ENCODE measurements around the gene ABCA3.

The ABCA3 gene

DNA sequence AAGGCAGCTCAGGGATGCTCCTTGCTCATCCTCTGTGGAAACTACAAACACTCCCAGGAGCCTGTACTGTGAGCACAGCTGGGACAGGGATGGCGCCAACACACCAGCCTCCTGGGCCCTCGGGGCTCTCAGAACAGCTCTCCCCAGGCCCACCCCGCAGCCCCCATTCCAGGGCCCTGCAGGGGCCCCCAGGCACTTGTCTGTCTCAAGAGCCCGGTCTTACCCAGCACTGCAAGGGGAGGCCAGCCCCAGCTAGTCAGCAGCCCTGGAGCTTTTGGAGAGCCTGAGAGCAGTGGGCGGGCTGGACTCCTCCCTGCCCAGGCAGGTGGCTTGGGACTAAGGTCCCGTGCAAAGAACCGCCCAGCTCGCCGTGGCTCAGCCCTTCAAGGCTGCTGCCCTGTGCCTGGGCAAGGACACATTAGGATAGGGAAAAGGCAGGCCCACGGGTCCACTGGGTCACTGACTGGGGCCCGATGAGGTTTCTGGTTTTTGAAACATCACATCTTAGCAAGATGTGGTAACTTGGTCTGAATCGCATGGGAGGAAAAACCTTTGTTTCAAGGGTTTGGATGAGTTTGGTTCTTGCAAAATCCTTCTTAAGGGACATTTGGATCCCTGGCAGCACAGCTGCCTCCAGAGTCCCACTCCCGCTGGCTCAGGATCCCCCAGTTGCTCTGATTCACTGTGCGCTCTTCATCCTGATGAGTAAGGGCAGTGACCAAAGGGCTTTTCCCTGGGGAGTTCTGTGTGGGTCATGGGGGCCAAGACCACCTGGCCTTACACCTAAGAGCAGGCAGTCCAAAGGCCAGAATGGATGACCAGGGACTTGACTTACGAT lies 101.5 kb downstream of the ABCA3 start:
- no peak for TF ChIP-seq POLR2A (IDR thresholded peaks at IDR 0.05; ENCODE audit: low read depth, low read length)
- no peak for DNase-seq (ENCODE audit: insufficient read length, low spot score)
- FAIRE-seq, result no peak

- TF ChIP-seq POLR2A (IDR thresholded peaks at IDR 0.05; ENCODE audit: low read depth, low read length), result no peak
- no peak for DNase-seq (ENCODE audit: insufficient read length, low spot score)
- no peak for FAIRE-seq
Observed at GRCh38 chr16:2238150-2238837, 102.2 kb downstream of the ABCA3 start.

- no peak for FAIRE-seq
- DNase-seq (ENCODE audit: insufficient read length, low spot score), result no peak
- TF ChIP-seq POLR2A (IDR thresholded peaks at IDR 0.05; ENCODE audit: low read depth, low read length), result no peak
Observed at GRCh38 chr16:2237493-2238149, 102.9 kb downstream of the ABCA3 start.

GRCh38 chr16:2237102-2237482 lies 103.4 kb downstream of the ABCA3 start:
- no peak for FAIRE-seq
- no peak for TF ChIP-seq POLR2A (IDR thresholded peaks at IDR 0.05; ENCODE audit: low read depth, low read length)
- no peak for DNase-seq (ENCODE audit: insufficient read length, low spot score)

- DNase-seq (ENCODE audit: insufficient read length, low spot score), result no peak
- no peak for TF ChIP-seq POLR2A (IDR thresholded peaks at IDR 0.05; ENCODE audit: low read depth, low read length)
- FAIRE-seq, result no peak
Observed at GRCh38 chr16:2236337-2237101, 104.0 kb downstream of the ABCA3 start, which contains the start of gene DNASE1L2. Gene DNASE1L2 (plus strand): TSS chr16:2236444. CDS start chr16:2236817, 373 bp downstream.

DNA sequence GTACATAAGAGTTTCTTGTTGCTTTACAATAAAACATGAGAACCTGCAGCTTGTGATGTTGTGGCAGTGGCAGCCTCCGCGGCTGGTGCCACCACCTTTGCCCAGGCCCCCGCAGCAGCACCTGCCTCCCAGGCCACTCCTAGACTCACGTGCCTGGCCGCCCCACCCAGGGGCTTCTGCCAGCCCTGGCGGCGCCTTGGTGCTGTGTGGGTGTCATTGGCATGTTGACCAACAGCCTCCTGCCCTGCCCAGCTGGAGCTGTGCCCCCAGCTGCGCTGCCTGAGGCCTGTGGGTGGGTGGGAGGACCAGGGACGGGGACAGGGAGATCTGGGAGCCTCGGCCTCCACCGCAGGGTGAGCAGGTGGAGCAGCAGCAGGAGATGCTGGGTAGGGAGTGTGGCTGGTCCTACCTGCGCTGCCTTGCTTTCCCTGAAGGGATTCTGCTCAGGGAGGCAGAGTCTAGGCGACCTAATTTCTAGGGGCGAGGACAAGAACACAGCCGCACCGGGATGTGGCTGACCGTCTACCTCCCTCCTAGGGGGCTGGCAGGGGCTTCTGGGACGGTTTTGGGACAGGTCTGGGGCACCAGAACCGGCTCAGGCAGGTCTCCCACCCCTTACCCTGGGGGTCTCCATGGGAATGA lies 104.7 kb downstream of the ABCA3 start:
- no peak for TF ChIP-seq POLR2A (IDR thresholded peaks at IDR 0.05; ENCODE audit: low read depth, low read length)
- DNase-seq (ENCODE audit: insufficient read length, low spot score) (no peak), FAIRE-seq (no peak)

- DNase-seq (ENCODE audit: insufficient read length, low spot score) (no peak), FAIRE-seq (no peak)
- TF ChIP-seq POLR2A (IDR thresholded peaks at IDR 0.05; ENCODE audit: low read depth, low read length), result no peak
Observed at GRCh38 chr16:2235234-2235651, 105.3 kb downstream of the ABCA3 start.

GRCh38 chr16:2234813-2235170 lies 105.7 kb downstream of the ABCA3 start:
- no peak for FAIRE-seq
- no peak for DNase-seq (ENCODE audit: insufficient read length, low spot score)
- TF ChIP-seq POLR2A (IDR thresholded peaks at IDR 0.05; ENCODE audit: low read depth, low read length), result no peak

- no peak for DNase-seq (ENCODE audit: insufficient read length, low spot score)
- TF ChIP-seq POLR2A (IDR thresholded peaks at IDR 0.05; ENCODE audit: low read depth, low read length), result no peak
Observed at GRCh38 chr16:2233872-2234812, 106.4 kb downstream of the ABCA3 start.

DNA sequence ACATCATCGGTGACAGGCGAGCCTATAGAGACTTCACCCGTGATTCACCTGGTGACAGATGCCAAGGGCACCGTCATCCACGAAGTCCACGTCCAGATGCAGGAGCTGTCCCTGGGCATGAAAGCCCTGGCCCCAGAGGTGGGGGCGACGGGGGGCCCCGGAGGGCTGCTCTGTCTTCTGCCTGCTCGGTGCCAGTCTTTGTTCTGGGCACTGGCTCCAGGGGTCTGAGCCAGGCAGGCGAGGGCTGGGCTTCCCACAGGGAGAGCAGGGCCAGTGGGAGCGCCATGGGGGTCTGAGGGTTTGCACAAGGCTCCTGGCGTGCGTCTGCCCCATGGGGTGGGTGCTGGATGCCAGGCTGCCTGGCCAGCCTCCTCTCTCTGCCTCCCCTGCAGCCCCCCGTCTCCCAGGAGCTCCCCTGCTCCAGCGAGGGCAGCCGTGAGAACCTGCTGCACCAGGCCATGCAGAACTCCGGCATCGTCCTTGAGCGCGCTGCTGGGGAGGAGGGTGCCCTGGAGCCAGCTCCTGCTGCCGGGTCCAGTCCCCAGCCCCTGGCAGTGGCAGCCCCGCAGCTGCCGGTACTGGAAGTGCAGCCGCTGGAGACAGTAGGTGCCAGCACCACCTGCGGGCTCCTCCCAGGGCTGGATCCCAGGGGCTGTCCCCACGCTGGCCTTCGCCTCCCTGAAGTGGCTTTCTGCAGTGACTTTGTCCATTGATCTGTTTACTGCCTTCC lies 107.3 kb downstream of the ABCA3 start:
- DNase-seq (ENCODE audit: insufficient read length, low spot score), result no peak
- no peak for TF ChIP-seq POLR2A (IDR thresholded peaks at IDR 0.05; ENCODE audit: low read depth, low read length)
- FAIRE-seq, result no peak

More at GRCh38 chr16:2233872-2234812, 106.4 kb downstream of the ABCA3 start:
- FAIRE-seq, result no peak

DNA sequence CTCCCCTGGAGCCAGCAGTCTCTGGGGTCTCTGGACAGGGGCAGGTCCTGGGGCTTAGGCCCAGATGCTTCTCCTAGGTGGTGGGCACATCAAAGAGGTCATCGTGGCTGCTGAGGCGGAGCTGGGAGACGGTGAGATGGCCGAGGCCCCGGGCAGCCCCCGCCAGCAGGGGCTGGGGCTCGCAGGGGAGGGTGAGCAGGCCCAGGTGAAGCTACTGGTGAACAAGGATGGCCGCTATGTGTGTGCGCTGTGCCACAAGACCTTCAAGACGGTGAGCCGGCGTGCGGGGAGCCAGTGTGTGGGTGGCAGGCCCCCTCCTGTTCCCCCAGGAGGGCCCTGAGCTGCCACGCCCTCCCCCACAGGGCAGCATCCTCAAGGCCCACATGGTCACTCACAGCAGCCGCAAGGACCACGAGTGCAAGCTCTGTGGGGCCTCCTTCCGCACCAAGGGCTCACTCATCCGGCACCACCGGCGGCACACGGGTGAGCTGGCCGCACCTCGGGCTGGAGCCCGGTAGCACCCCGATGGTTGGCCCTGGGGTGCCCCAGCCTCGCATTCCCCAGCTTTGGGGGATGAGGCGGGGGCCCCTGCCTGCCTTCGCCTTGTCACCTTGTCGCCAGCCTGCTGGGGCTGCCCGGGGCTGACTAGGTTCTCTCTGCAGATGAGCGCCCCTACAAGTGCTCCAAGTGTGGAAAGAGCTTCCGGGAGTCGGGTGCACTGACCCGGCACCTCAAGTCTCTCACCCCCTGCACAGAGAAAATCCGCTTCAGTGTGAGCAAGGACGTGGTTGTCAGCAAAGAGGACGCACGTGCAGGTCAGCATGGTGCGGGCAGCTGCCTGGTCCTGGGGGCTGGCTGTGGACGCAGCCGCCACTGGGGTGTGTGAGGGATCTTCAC lies 108.2 kb downstream of the ABCA3 start:
- TF ChIP-seq POLR2A (IDR thresholded peaks at IDR 0.05; ENCODE audit: low read depth, low read length), result no peak
- DNase-seq (ENCODE audit: insufficient read length, low spot score) (no peak), FAIRE-seq (no peak)
